GM12864 (cell line): ENCODE measurements around the gene SCAMP4.

Experiments
- DNase-seq: peaks from one replicate; pipeline ENCODE4 v3.0.0-alpha.2; 2011; ENCODE audit warnings: low read depth
- H3K4me3 ChIP-seq: 2 replicates; pipeline ENCODE4 v1.5.1; 2011; ENCODE audit warnings: mild to moderate bottlenecking, low read depth, low read length, control low read depth
- CTCF ChIP-seq: IDR thresholded peaks from 2 replicates; pipeline ENCODE4 v1.5.1; 2011; ENCODE audit warnings: low read depth, mild to moderate bottlenecking, moderate library complexity, low read length, control low read depth, inconsistent platforms; ENCODE audit errors: missing control alignments

Gene SCAMP4

DNA sequence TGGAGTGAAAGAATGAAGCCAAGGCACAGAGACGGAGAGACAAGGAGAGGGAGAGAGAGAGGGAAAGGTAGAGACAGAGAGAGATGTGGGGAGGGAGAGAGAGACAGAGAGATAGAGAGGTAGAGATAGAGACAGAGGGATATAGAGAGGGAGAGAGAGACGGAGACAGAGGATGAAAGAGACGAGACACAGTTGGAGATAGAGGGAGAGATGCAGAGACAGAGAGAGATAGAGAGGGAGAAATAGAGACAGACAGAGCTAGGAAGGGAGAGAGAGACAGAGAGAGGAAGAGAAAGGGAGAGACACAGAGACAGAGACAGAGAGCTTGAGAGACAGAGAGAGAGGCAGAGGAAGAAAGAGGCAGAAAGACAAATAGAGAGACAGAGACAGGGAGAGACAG, 31.2 kb downstream of the SCAMP4 start:
- no peak for DNase-seq
- H3K4me3 ChIP-seq: no peak overlapping the region
- TF ChIP-seq CTCF: no peak

DNA sequence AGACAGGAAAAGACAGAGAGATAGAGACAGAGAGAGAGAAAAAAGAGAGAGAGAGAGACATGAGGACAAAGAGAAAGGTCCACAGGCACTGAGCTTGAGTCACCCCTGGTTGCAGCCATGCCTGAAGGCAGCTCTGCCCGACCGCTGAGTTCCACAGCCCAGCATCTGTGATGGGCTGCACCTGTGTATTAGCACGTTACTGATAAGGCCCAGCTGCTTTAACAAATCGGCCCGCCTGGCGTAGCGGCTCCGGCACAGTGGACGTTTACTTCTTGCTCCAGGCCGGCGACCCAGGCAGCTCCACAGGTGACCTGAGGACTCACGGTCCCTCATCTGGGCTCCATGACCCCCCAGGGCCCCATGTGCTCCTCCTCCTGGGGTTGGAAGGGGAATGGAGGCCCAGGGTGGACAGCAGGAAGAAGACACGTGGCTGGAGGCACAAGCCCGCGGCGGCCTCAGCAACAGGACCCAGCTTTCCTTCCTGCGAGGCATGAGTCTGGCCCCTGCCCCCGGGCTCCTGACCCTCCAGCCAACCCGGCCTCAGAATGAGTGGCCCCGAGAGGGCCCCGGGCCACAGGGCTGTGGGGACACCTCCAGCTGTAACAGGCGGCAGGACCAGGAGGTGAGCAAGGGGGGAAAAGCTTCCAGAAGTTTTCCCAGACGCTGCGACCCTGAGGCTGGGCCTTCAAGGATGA, 31.9 kb downstream of the SCAMP4 start:
- DNase-seq: no peak
- TF ChIP-seq CTCF: no peak
- H3K4me3 ChIP-seq: no peak overlapping the region

DNA sequence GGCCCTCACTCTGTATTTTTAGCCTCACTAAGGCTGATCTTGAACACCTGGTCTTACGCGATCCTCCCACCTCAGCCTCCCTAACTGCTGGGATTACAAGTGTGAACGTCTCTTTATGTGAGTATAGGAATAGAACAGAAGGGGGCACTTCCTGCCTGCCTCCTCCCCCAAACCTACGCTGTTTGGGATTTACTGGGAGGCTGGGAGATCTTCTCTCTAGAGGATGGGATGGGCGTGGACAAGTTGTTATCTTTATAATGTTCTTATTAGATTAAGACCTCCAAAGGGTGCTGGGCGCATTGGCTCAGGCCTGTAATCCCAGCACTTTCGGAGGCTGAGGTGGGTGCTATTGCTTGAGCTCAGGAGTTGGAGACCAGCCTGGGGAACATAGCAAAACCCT, 32.9 kb downstream of the SCAMP4 start:
- TF ChIP-seq CTCF: no peak
- DNase-seq: no peak
- H3K4me3 ChIP-seq: no peak overlapping the region

DNA sequence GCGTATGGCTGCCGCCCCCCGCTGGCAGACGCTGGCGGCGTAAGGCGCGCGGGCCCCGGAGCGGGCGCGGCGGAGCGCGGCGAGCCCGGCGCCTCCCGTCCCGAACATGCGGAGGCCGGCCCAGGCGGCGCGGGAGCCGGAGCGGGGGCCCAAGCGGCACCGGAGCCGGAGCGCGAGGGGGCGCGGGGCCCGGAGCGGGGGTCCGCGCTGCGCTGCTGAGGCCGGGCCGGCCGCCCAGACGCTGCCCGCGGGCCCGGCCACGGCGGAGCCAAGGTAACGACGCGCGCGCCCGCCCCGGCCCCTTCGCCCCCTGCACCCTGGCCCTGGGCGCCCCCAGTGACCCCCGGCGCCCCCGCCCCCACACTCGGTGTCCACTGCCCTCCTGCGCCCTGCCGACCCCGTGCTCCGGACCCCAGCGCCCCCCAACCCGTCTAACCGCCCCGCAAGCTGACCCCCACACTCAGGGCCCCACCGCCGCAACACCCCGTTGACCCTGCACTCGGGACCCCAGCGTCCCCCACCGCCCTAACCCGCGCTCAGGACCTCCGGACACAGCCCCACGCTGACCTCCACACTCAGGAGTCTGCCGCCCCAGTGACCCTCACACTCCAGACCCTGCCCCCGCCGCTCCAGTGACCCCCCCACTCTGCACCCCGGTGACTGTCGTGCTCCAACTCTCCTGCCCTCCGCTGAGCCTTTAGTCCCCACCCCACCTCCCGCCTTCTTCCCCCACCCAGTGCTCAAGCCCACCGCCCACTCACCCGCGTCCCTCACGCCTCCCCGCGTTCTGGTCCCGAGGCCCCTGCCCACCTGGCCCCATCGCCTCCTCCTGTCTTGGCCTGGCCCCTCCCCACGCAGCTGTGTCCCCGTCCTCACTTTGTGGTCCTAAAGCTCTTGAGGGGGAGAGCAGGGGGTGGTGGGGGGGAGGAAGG, 36.2 kb downstream of the SCAMP4 start, which contains the start of gene CSNK1G2:
Gene CSNK1G2, plus strand, starts transcription at position 27 of the 932 bp plus-strand sequence. CDS start 28,601 bp downstream, outside the sequence.
- no peak for DNase-seq
- TF ChIP-seq CTCF: peak; percentile 20
- peak within 1 kb of the TSS; percentile 84 for H3K4me3 ChIP-seq

- no peak for DNase-seq
- no peak for TF ChIP-seq CTCF
- peak overlapping the region; percentile 82 for H3K4me3 ChIP-seq
Observed at GRCh38 chr19:1942078-1942933, 37.1 kb downstream of the SCAMP4 start.

DNA sequence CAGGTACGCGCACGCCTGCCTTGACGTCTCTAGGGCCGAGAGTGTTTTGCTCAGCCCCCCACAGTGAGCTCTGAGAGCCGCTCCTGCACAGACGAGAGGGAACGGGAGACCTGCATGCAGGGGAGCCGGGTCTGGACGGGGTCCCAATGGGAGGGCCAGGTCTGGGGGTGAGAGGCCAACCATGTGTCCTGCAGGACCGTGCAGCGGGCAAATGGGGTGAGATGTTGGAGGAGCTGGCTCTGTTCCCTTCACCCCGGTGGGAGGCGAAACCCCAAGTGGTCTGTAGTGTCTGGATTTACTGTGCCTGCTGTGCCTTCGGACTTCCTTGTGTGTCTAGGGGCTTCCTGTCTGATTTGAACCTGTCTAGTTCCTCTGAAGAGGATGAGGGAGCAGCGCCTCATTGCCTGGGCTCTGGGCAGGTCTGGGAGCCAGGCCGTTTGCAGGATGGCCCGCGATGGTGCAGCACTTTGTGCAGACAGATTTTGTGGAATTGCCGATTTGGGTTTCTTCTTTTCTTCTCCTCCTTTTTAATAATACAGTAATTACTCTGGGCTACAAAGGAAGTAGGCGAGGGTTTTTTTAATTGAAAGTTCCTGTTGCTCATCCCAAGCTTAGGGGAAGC, 37.8 kb downstream of the SCAMP4 start:
- H3K4me3 ChIP-seq: peak overlapping the region; percentile 82
- DNase-seq: no peak
- no peak for TF ChIP-seq CTCF
